Endodermal cell (in vitro differentiated cells): ENCODE results near the gene IL5. TPM values are rescaled to one million over a fixed set of nuclear protein-coding genes. Genes with fewer than 3 reads are reported as not detected.

ENCODE experiments used
- DNase-seq: peaks from one replicate; pipeline ENCODE4 v3.0.0-alpha.2; 2017
- H3K27ac ChIP-seq: 2 replicates; pipeline ENCODE4 v1.5.1; 2013; ENCODE audit warnings: mild to moderate bottlenecking, low read depth, low read length, moderate library complexity
- H3K27me3 ChIP-seq: 2 replicates; pipeline ENCODE4 v1.6.1; 2013; ENCODE audit warnings: mild to moderate bottlenecking, low read length, moderate library complexity; ENCODE audit not compliant: insufficient read depth, control insufficient read depth, poor library complexity, severe bottlenecking
- H3K36me3 ChIP-seq: 2 replicates; pipeline ENCODE4 v1.7.0; 2013; ENCODE audit warnings: mild to moderate bottlenecking, low read length, moderate library complexity; ENCODE audit not compliant: control insufficient read depth, insufficient read depth
- H3K4me1 ChIP-seq: one replicate; pipeline ENCODE4 v1.7.0; 2013; ENCODE audit warnings: low read length; ENCODE audit not compliant: control insufficient read depth, insufficient read depth
- H3K4me3 ChIP-seq: 2 replicates; pipeline ENCODE4 v1.5.1; 2013; ENCODE audit warnings: mild to moderate bottlenecking, low read length, moderate library complexity
- H3K9ac ChIP-seq: 2 replicates; pipeline ENCODE4 v1.6.1; 2013; ENCODE audit warnings: mild to moderate bottlenecking, low read length, moderate library complexity; ENCODE audit not compliant: poor library complexity, severe bottlenecking; ENCODE audit errors: extremely low read depth
- H3K9me3 ChIP-seq: 2 replicates; pipeline ENCODE4 v1.6.1; 2013; ENCODE audit warnings: mild to moderate bottlenecking, low read length, moderate library complexity; ENCODE audit not compliant: control insufficient read depth
- H3K27ac Mint-ChIP-seq: 2 replicates; pipeline ENCODE4 v1.8.0; 2020; ENCODE audit warnings: mixed read lengths
- H3K27me3 Mint-ChIP-seq: 2 replicates; pipeline ENCODE4 v1.8.0; 2021; ENCODE audit warnings: mild to moderate bottlenecking, mixed read lengths; ENCODE audit not compliant: insufficient read depth
- H3K36me3 Mint-ChIP-seq: 2 replicates; pipeline ENCODE4 v1.8.0; 2020; ENCODE audit warnings: low read depth, mixed read lengths
- H3K4me1 Mint-ChIP-seq: 2 replicates; pipeline ENCODE4 v1.8.0; 2020; ENCODE audit warnings: mixed read lengths
- H3K4me3 Mint-ChIP-seq: 2 replicates; pipeline ENCODE4 v1.8.0; 2020; ENCODE audit warnings: mild to moderate bottlenecking, moderate library complexity, mixed read lengths
- H3K9me3 Mint-ChIP-seq: 2 replicates; pipeline ENCODE4 v1.8.0; 2020; ENCODE audit warnings: mild to moderate bottlenecking, mixed read lengths
- WGBS, 2 experiments: methylation state at CpG; one replicate each; pipeline versions ENCODE4 v1.1.5 to v1.1.7; 2013; ENCODE audit warnings: missing lambda C conversion rate in 2 of 2, mixed read lengths in 1 of 2; ENCODE audit not compliant: insufficient coverage in 1 of 2, insufficient read length in 1 of 2; 5-methylcytosine and 5-hydroxymethylcytosine counted together
- total RNA-seq, 2 donors: library from RNA; stranded (reverse); fragmentation: NEBNext Ultra II Directional in 1 of 2; extraction: Animal tissue kit (Norgen Biotek cat#: 25700) in 1 of 2; gene quantifications; 2 replicates in 1 of 2; 3 replicates in 1 of 2; pipeline ENCODE4 v1.2.1, GENCODE V29; 2021
- TF ChIP-seq, protein P1 (sequence below): fragments of 200-600 bp; sonication (generic); conservative IDR thresholded peaks from 2 replicates; pipeline ENCODE4 v1.5.0; 2021; ENCODE audit warnings: antibody characterized with exemption, mild to moderate bottlenecking

Gene IL5
- total RNA-seq, 2 donors from 2014 or later: not detected

DNA sequence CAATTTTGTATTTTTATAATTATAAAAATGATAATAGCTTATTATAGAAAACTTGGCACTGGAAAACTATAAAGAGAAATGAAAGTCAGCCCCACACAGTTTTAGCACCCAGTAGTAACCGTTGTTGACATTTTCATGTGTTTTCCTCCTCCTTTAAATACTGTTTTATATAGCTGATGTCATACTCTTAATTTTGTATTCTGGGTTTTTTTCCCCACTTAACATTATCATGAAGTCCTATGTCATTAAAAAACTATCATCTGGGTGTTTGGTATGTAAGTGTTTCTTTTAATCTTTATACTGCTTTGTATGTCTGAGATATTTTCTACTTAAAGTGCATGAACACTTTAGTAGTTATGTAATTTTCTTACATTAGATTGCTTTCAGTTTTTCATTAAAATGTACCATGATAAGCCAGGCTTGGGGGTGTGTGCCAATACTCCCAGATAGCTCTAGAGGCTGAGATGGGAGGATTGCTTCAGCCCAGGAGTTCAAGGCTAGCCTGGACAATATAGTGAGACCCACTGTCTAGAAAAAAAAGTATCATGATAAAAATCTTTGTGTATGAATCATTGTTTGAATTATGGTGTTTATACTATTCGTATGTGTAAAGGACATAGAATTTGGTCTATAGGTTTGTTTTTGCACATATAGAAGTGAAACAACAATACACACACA lies 16.2 kb upstream of the IL5 start:
- H3K4me3 Mint-ChIP-seq: no peak overlapping the region
- H3K27ac Mint-ChIP-seq: no peak overlapping the region
- Histone ChIP-seq H3K9me3 (peaks cover 20% of the 10 kb centered on the region), H3K9ac (no peak overlapping the region), H3K4me3 (no peak overlapping the region), H3K36me3 (peaks cover 49% of the 10 kb centered on the region), H3K27ac (no peak overlapping the region), H3K4me1 (no peaks in the 10 kb centered on the region), H3K27me3 (no peaks in the 10 kb centered on the region)
- H3K4me1 Mint-ChIP-seq: peaks cover 5% of the 10 kb centered on the region
- TF ChIP-seq, protein P1, sequence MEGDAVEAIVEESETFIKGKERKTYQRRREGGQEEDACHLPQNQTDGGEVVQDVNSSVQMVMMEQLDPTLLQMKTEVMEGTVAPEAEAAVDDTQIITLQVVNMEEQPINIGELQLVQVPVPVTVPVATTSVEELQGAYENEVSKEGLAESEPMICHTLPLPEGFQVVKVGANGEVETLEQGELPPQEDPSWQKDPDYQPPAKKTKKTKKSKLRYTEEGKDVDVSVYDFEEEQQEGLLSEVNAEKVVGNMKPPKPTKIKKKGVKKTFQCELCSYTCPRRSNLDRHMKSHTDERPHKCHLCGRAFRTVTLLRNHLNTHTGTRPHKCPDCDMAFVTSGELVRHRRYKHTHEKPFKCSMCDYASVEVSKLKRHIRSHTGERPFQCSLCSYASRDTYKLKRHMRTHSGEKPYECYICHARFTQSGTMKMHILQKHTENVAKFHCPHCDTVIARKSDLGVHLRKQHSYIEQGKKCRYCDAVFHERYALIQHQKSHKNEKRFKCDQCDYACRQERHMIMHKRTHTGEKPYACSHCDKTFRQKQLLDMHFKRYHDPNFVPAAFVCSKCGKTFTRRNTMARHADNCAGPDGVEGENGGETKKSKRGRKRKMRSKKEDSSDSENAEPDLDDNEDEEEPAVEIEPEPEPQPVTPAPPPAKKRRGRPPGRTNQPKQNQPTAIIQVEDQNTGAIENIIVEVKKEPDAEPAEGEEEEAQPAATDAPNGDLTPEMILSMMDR: no peak
- H3K9me3 Mint-ChIP-seq: no peaks in the 10 kb centered on the region
- no peaks in the 10 kb centered on the region for H3K27me3 Mint-ChIP-seq
- no peak for DNase-seq
- H3K36me3 Mint-ChIP-seq: peaks cover 5% of the 10 kb centered on the region
- WGBS, 2 experiments: 100% methylated on average over 1 of the region's 2 CpGs; no CpG with 5 or more reads in 1 of the 2 experiments

DNA sequence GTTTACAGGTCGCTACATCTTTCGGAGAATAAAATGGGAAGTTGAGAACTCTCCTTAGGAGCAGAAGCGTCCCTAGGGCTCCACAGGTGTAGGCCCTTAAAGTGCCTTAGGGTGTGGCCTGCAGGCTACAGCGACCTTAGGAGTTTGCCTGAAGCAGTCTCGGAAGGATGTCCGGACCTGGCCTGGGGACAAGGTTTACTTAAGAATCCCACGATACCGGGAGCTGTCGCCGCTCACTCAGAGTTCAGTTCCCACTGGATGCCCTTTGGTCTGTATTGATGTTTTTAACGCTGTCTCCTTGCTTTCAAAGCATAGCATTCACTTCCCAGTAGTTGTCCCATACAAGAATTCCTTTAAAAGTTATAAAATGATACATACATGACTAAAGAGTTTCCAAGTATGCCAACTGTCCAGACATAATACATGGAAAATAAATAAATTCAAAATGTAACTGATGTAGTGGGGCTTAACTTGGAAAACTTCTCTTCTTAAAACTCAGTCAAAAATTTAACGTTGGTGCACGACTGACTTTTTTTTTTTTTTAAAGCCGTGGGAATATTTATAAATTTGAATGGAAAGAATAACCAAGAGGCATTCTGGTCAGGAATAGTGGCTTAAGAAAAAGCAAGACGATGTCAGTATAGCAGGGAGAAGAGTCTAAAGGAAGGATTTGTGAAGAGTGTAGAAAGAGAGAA lies 14.3 kb upstream of the IL5 start:
- no peaks in the 10 kb centered on the region for H3K4me1 ChIP-seq
- TF ChIP-seq, protein P1: no peak
- Mint-ChIP-seq H3K4me3 (peak overlapping the region; percentile 92), H3K27me3 (no peaks in the 10 kb centered on the region), H3K36me3 (peaks cover 5% of the 10 kb centered on the region), H3K4me1 (peaks cover 5% of the 10 kb centered on the region), H3K9me3 (no peaks in the 10 kb centered on the region), H3K27ac (peak overlapping the region; percentile 93)
- H3K36me3 ChIP-seq: peaks cover 32% of the 10 kb centered on the region
- peak overlapping the region; percentile 58 for H3K9ac ChIP-seq
- peaks cover 2% of the 10 kb centered on the region for H3K9me3 ChIP-seq
- DNase-seq: peak; percentile 79
- H3K27ac ChIP-seq: no peak overlapping the region
- 17 to 18% methylated on average over 12 to 15 of the region's 15 CpGs for WGBS, 2 experiments
- H3K27me3 ChIP-seq: no peaks in the 10 kb centered on the region
- peak overlapping the region; percentile 92 for H3K4me3 ChIP-seq

DNA sequence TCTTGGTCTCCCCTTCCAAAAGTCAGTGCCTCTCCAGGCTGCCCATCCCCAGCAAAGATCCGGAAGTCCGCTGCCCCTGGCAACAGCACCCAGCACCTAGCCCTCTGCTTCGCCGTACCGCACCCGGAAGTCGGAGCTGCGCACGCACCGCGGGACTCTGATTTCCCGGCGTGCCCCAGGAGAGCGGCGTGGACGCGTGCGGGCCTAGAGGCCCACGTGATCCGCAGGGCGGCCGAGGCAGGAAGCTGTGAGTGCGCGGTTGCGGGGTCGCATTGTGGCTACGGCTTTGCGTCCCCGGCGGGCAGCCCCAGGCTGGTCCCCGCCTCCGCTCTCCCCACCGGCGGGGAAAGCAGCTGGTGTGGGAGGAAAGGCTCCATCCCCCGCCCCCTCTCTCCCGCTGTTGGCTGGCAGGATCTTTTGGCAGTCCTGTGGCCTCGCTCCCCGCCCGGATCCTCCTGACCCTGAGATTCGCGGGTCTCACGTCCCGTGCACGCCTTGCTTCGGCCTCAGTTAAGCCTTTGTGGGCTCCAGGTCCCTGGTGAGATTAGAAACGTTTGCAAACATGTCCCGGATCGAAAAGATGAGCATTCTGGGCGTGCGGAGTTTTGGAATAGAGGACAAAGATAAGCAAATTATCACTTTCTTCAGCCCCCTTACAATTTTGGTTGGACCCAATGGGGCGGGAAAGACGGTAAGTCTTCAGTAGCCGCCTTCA lies 13.6 kb upstream of the IL5 start, which contains the start of gene RAD50:
Gene RAD50, plus strand, starts transcription at position 215 of the 715 bp plus-strand sequence. Its CDS starts 348 bp downstream, at position 563.
- Mint-ChIP-seq H3K27ac (peak within 1 kb of the TSS; percentile 93), H3K27me3 (no peaks in the 10 kb centered on the region), H3K36me3 (peaks cover 5% of the 10 kb centered on the region), H3K4me1 (peaks cover 5% of the 10 kb centered on the region), H3K4me3 (peak within 1 kb of the TSS; percentile 92), H3K9me3 (no peaks in the 10 kb centered on the region)
- TF ChIP-seq, protein P1: no peak
- no peaks in the 10 kb centered on the region for H3K9me3 ChIP-seq
- H3K4me1 ChIP-seq: no peaks in the 10 kb centered on the region
- peak within 1 kb of the TSS; percentile 54 for H3K27ac ChIP-seq
- WGBS, 2 experiments: 0 to 1% methylated on average over 14 to 53 of the region's 53 CpGs
- peak within 1 kb of the TSS; percentile 92 for H3K4me3 ChIP-seq
- H3K27me3 ChIP-seq: no peaks in the 10 kb centered on the region
- peaks cover 25% of the 10 kb centered on the region for H3K36me3 ChIP-seq
- peak; percentile 96 for DNase-seq
- peak within 1 kb of the TSS; percentile 58 for H3K9ac ChIP-seq
